ENCODE data around the gene RBM19. TPM values are rescaled to one million over a fixed set of nuclear protein-coding genes. Genes with fewer than 3 reads are reported as not detected.
"Not testable (repeated sequence)": the region's sequence is repeated elsewhere in the genome, so short reads cannot be mapped to it uniquely, and the experiment has no call there.

RBM19 gene
- total RNA-seq, 4 donors from 2014 or later = 19.3 to 45.5 (median 31.5) TPM

GRCh38 chr12:114000861-114001260 is 34.7 kb upstream of the RBM19 start:
- Histone ChIP-seq H3K4me3 (no peak overlapping the region), H3K9me3 (no peaks in the 10 kb centered on the region), H3K27me3 (no peaks in the 10 kb centered on the region), H3K36me3 (no peaks in the 10 kb centered on the region), H3K27ac (no peak overlapping the region), H3K4me1 (no peaks in the 10 kb centered on the region)
- DNase-seq = no peak
- TF ChIP-seq POLR2A (IDR thresholded peaks at IDR 0.05) (no peak), CTCF (IDR thresholded peaks at IDR 0.05) (no peak)
- intact Hi-C loops (cut with DNase I; ENCODE audit: low total_unique reads) = no loop called here

GRCh38 chr12:114000261-114000660 is 34.1 kb upstream of the RBM19 start:
- H3K4me1 ChIP-seq; H3K36me3 ChIP-seq; intact Hi-C loops (cut with DNase I; ENCODE audit: low total_unique reads); DNase-seq; H3K9me3 ChIP-seq; H3K27me3 ChIP-seq; H3K27ac ChIP-seq; H3K4me3 ChIP-seq: not testable (repeated sequence)

GRCh38 chr12:113997365-113997764 is 31.2 kb upstream of the RBM19 start:
- no peaks in the 10 kb centered on the region for H3K27me3 ChIP-seq

GRCh38 chr12:113996026-113996425 is 29.9 kb upstream of the RBM19 start:
- Histone ChIP-seq H3K4me3 (no peak overlapping the region), H3K36me3 (no peaks in the 10 kb centered on the region), H3K4me1 (no peaks in the 10 kb centered on the region), H3K9me3 (no peaks in the 10 kb centered on the region), H3K27ac (no peak overlapping the region), H3K27me3 (no peaks in the 10 kb centered on the region)
- DNase-seq = no peak
- TF ChIP-seq CTCF (IDR thresholded peaks at IDR 0.05) (no peak), POLR2A (IDR thresholded peaks at IDR 0.05) (no peak)
- intact Hi-C loops (cut with DNase I; ENCODE audit: low total_unique reads) = no loop called here

More at GRCh38 chr12:113997365-113997764, 31.2 kb upstream of the RBM19 start:
- H3K27ac ChIP-seq = no peak overlapping the region
- H3K4me3 ChIP-seq = no peak overlapping the region
- TF ChIP-seq POLR2A (IDR thresholded peaks at IDR 0.05) (no peak), CTCF (IDR thresholded peaks at IDR 0.05) (no peak)
- H3K9me3 ChIP-seq = no peaks in the 10 kb centered on the region
- no peaks in the 10 kb centered on the region for H3K36me3 ChIP-seq
- no peak for DNase-seq
- intact Hi-C loops (cut with DNase I; ENCODE audit: low total_unique reads) = no loop called here
- H3K4me1 ChIP-seq = no peaks in the 10 kb centered on the region

- intact Hi-C loops (cut with DNase I; ENCODE audit: low total_unique reads) = no loop called here
These were observed 27.9 kb upstream of the RBM19 start for GRCh38 chr12:113994051-113994450.

GRCh38 chr12:113992751-113993150 is 26.6 kb upstream of the RBM19 start:
- H3K4me1 ChIP-seq; H3K27ac ChIP-seq; H3K27me3 ChIP-seq; intact Hi-C loops (cut with DNase I; ENCODE audit: low total_unique reads); H3K9me3 ChIP-seq; DNase-seq; H3K36me3 ChIP-seq; H3K4me3 ChIP-seq: not testable (repeated sequence)

More at GRCh38 chr12:113994051-113994450, 27.9 kb upstream of the RBM19 start:
- Histone ChIP-seq H3K4me1 (no peaks in the 10 kb centered on the region), H3K27me3 (no peaks in the 10 kb centered on the region), H3K27ac (no peak overlapping the region), H3K36me3 (no peaks in the 10 kb centered on the region), H3K4me3 (no peak overlapping the region), H3K9me3 (no peaks in the 10 kb centered on the region)
- TF ChIP-seq POLR2A (IDR thresholded peaks at IDR 0.05) = no peak
- TF ChIP-seq CTCF (IDR thresholded peaks at IDR 0.05) = no peak
- DNase-seq = no peak

Measured in uterus (tissue), 4 donors.